Skeletal muscle cell (primary cell): ENCODE measurements around the gene ANAPC15.
A peak's percentile ranks its signal among the peaks of the same experiment; 100 is the strongest.

Source experiments
- DNase-seq: peaks from one replicate; pipeline ENCODE4 v3.0.0-alpha.2; 2010; ENCODE audit warnings: low read depth
- H3K4me3 ChIP-seq: 2 replicates; pipeline ENCODE4 v1.5.1; 2011; ENCODE audit warnings: low read depth, mild to moderate bottlenecking, control low read depth, low read length, moderate library complexity

Gene ANAPC15

GRCh38 chr11:72129381-72129780 lies 16.9 kb upstream of the ANAPC15 start:
- no peak for DNase-seq

DNA sequence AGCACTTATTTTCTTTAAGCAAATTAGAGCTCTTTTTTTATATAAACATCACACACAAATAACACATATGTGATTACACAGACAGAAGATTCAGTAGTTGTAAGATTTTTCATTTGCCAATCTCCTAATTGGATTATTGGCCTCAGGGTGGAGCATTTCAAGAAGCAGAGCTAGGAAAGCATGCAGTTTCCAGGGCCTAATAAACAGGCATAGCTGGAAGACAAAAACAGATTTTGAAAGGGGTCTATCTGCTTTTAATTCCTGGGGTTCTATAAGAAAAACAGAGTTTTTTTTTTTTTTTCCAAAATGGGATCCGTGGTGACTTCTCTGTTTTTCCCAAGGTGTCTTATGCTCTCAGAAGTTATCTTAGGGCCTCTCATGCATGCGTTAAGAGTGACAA lies 15.4 kb upstream of the ANAPC15 start:
- DNase-seq = no peak
- no peak overlapping the region for H3K4me3 ChIP-seq

More at GRCh38 chr11:72129381-72129780, 16.9 kb upstream of the ANAPC15 start:
- H3K4me3 ChIP-seq = no peak overlapping the region

DNA sequence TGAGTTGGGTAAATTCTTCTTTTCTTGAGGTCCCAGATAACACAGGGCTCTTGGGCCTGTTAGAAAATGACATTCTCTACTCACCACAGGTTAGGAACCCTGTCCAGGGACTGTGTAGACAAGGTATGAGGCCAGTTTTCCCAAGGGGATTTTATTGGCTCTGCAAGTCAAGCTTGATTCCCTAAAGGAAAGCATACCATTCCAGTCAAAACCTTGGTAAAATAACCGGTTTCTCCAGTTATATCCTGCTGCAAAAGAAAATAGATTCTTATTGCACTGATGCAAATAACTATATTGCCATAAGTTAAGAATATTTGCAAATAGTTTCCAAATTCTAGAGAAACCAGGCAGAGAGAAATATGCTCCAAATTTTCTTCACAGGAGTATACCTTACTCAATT lies 13.5 kb upstream of the ANAPC15 start:
- no peak overlapping the region for H3K4me3 ChIP-seq
- DNase-seq = no peak

DNA sequence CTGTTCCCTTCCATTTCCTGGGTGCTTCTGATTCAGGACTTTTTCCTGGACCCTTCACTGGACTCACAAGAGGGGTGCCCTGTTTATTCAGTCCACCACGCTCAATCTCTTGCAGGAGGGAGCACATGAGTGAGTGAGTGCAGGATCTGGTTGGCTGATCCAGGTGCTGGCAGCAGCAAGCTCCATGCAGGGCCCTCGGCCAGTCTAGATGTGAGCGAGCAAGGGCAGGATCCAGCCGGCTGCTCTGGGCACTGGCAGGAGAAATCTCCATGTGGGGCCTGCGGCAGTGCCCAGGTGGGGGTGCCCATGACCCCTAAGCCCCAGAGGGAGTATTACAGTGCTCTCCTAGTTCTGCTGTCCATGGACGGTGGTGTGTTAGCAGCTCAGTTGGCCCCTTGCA lies 11.6 kb upstream of the ANAPC15 start:
- no peak overlapping the region for H3K4me3 ChIP-seq
- no peak for DNase-seq

GRCh38 chr11:72123117-72123653 lies 10.7 kb upstream of the ANAPC15 start:
- no peak for DNase-seq
- no peak overlapping the region for H3K4me3 ChIP-seq

- no peak overlapping the region for H3K4me3 ChIP-seq
- no peak for DNase-seq
These were observed 10.1 kb upstream of the ANAPC15 start for GRCh38 chr11:72122607-72123006.

- DNase-seq = no peak
- H3K4me3 ChIP-seq = no peak overlapping the region
These were observed 8.4 kb upstream of the ANAPC15 start for GRCh38 chr11:72120930-72121329.

DNA sequence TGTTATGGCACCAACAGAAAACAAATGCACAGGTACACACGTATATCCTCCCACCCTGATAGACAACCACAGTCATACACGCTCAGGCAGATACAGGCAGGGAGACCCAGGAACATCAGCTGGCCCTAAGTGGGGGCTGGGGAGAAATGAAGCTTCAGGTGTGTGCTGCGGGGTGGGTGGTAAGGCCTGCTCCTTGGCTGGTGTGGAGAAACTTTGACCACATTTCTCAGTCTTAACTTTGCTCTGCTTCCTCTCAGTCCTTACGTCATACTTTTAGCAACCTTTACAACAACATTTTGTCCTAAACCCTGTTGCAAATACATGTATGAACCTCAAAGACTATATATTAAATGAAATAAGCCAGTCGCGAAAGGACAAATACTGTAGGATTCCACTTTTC lies 6.7 kb upstream of the ANAPC15 start:
- DNase-seq = no peak
- H3K4me3 ChIP-seq = no peak overlapping the region

GRCh38 chr11:72116019-72116755 lies 3.7 kb upstream of the ANAPC15 start:
- H3K4me3 ChIP-seq = no peak overlapping the region
- DNase-seq = no peak

DNA sequence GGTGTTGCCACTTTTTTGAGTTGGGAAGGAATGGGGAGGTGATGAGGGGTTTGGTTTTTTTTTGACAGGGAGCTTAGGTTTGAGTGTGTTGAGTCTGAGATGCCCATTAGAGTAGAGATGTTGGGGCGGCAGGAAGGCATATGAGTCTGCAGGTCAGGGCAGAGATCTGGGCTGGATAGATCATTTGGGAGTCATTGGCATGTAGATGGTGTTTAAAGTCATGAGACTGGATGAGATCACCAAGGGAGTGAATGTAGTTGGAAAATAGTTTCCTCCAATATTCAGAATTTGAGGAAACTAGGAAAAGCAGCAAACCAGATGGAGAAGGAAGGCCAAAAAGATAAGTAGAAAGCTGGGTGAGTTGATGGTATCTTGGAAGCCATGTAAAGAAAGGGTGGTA lies 2.1 kb upstream of the ANAPC15 start:
- H3K4me3 ChIP-seq = no peak overlapping the region
- DNase-seq = no peak

GRCh38 chr11:72112978-72113808 lies 698 bp upstream of the ANAPC15 start:
- DNase-seq = no peak
- H3K4me3 ChIP-seq = peak overlapping the region; percentile 62

DNA sequence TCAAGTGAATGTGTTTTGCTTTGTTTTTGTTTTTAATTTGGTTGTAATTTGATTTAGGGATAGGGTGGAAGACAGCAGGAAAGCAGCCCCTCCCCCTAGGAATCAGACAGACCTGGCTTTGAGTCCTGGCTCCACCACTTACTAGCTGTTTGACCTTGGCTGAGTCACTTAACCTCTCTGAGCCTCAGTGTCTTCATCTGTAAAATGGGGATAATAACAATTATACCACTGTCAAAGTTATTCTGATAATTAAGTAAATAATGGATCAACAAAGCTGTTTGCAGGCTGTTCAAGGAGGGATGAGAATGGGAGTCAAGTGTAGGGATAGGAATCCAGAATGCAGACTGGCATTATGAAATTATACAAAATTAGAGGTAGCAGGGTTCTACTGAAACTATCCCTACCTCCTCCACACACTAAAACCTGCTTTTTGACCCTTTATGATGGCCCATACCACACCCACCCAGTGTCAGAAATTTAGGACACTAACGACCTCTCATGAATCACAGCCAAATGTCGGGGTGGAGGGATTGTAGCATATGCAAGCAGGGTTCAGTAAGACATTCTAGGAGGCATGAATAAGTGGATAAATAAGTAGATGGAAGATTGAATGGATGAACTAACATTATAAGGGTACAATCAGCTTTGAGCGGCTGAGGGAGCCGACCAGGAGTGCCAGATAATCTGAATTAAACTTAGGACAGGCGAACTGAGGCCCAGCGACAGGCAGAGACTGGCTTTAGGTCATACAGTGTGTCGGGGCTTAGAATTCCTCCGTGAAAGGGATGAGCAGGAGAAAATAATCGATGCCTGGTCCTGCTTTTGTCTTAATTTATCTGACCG lies 974 bp downstream of the ANAPC15 start:
- H3K4me3 ChIP-seq = peak overlapping the region; percentile 62
- no peak for DNase-seq

GRCh38 chr11:72105888-72106287 lies 6.6 kb downstream of the ANAPC15 start, which contains the start of gene TOMT:
Gene TOMT (plus strand): TSS chr11:72105924. CDS start chr11:72105952, 28 bp downstream.
- no peak for DNase-seq
- no peak within 1 kb of the TSS for H3K4me3 ChIP-seq

DNA sequence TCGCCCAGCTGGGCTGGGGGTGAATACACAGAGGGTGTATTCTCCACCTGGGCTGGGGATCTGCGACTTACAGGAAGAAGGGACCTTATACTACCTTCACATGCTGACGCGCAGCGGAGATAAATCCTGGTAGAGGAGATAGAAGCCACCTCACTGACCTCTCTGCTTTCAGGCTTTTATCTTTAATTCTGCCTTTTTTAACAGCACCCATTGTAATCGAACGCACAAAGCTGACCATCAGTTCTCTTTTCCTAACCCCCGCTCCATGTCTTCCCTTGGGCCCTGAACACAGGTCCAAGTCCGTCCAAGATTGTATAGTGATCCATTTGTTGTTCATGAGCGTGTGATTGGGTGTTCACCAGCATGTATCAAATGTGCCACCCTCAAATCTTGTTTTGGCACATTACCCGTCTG lies 8.7 kb downstream of the ANAPC15 start:
- no peak for DNase-seq

DNA sequence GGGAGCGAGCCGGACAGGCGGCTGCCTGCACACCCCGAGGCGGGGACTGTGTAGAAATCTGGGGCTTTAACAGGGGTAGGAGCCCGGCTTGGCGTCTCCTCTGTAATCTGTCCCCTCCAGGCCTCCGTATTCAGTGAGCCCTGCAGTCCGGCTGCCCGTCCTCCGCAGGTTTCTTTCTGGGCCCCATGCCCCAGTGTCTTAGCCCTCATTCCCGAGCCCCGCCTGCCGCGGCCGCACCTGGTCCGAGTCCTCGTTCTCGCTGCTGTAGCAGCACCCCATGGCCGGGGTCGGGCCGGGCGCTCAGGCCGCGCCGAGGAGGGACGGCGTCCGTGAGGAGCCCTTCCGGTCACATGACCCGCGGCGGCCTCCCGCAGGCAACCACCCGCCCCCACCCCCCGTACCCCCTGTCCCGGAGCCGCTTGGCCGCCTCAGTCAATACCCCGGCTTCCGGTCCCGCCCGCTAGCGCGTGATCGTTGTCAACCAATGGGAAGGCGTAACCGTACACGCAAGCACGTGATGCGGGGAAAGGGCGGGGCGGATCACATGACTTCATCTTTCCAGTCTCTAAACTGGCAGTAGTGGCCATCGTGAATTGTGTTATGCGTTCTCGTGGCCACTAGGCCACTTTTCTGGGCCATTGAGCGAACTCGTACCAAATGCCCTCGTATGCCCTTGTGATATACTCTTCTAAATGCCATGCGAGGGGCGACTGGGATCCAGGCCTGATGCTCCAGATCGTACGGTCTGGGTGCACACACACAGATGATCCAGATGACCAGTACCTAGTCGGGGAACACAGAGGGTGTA lies 9.3 kb downstream of the ANAPC15 start, which contains the start of gene LAMTOR1:
Gene LAMTOR1 (minus strand): TSS at position 352 of the 808 bp plus-strand sequence. CDS start 73 bp downstream, at position 279.
- DNase-seq = peak; percentile 98
- H3K4me3 ChIP-seq = peak within 1 kb of the TSS; percentile 92

More for the DNA sequence above, 8.7 kb downstream of the ANAPC15 start:
- peak overlapping the region; percentile 37 for H3K4me3 ChIP-seq

DNA sequence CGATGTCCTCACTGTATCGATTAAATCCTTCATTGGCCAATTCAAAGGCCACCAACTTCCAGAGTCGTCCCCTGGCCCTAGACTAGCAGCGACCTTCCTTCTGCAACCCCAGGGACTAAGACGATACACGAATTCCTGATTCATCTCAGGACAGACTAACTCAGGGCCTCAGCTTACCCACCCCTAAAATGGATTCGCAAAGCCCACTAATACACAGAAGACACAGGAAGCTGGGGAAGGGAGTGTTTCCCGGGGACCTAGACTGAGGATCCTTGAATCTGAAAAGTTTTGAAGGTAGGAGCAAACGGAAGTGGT lies 9.9 kb downstream of the ANAPC15 start:
- peak overlapping the region; percentile 92 for H3K4me3 ChIP-seq
- DNase-seq = no peak

- H3K4me3 ChIP-seq = peak overlapping the region; percentile 92
- DNase-seq = no peak
These were observed 10.3 kb downstream of the ANAPC15 start for GRCh38 chr11:72102162-72102561.

- no peak for DNase-seq
- H3K4me3 ChIP-seq = no peak overlapping the region
These were observed 12.0 kb downstream of the ANAPC15 start for GRCh38 chr11:72100462-72100861.

- H3K4me3 ChIP-seq = no peak overlapping the region
- no peak for DNase-seq
These were observed 12.5 kb downstream of the ANAPC15 start for GRCh38 chr11:72100009-72100408.
